Suppressor macrophage treated with lipopolysaccharide for 1 hour (primary cell): ENCODE measurements around the gene LRFN3.
"Not testable (repeated sequence)": the region's sequence is repeated elsewhere in the genome, so short reads cannot be mapped to it uniquely, and the experiment has no call there.

Experiments used
- DNase-seq, 3 donors: peaks; one replicate each; pipeline ENCODE4 v3.0.0-alpha.2; 2020 to 2022

Gene LRFN3

DNA sequence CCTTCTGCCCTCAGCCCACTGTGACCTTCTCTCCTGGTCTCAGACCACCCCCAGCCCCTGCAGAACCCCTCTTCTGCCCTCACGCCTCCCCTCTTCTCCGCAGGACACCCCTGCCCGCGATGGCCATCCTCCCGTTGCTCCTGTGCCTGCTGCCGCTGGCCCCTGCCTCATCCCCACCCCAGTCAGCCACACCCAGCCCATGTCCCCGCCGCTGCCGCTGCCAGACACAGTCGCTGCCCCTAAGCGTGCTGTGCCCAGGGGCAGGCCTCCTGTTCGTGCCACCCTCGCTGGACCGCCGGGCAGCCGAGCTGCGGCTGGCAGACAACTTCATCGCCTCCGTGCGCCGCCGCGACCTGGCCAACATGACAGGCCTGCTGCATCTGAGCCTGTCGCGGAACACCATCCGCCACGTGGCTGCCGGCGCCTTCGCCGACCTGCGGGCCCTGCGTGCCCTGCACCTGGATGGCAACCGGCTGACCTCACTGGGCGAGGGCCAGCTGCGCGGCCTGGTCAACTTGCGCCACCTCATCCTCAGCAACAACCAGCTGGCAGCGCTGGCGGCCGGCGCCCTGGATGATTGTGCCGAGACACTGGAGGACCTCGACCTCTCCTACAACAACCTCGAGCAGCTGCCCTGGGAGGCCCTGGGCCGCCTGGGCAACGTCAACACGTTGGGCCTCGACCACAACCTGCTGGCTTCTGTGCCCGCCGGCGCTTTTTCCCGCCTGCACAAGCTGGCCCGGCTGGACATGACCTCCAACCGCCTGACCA lies 3.3 kb downstream of the LRFN3 start:
- no peak for DNase-seq

DNA sequence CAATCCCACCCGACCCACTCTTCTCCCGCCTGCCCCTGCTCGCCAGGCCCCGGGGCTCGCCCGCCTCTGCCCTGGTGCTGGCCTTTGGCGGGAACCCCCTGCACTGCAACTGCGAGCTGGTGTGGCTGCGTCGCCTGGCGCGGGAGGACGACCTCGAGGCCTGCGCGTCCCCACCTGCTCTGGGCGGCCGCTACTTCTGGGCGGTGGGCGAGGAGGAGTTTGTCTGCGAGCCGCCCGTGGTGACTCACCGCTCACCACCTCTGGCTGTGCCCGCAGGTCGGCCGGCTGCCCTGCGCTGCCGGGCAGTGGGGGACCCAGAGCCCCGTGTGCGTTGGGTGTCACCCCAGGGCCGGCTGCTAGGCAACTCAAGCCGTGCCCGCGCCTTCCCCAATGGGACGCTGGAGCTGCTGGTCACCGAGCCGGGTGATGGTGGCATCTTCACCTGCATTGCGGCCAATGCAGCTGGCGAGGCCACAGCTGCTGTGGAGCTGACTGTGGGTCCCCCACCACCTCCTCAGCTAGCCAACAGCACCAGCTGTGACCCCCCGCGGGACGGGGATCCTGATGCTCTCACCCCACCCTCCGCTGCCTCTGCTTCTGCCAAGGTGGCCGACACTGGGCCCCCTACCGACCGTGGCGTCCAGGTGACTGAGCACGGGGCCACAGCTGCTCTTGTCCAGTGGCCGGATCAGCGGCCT lies 4.1 kb downstream of the LRFN3 start:
- no peak for DNase-seq

DNA sequence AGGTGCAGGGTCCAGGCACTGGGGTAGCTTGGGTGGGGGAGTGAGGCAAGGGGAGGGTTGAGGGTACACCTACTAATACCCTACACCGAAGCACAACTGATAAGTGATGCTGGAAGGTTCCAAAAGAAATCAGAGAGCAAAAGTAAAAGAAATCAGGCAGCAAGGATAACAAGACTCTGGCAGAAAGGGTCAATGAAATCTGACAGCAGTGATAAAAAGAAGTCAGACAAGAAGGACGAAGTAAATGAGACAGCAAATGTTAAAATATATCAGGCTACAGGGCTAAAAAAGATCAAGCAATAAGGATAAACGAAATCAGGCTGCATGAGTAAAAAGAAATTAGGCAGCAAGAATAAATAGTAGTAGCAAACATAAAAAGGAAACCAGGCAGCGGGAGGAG lies 4.7 kb downstream of the LRFN3 start:
- no peak for DNase-seq

- no peak for DNase-seq
These were observed 6.1 kb downstream of the LRFN3 start for GRCh38 chr19:35942235-35942634.

DNA sequence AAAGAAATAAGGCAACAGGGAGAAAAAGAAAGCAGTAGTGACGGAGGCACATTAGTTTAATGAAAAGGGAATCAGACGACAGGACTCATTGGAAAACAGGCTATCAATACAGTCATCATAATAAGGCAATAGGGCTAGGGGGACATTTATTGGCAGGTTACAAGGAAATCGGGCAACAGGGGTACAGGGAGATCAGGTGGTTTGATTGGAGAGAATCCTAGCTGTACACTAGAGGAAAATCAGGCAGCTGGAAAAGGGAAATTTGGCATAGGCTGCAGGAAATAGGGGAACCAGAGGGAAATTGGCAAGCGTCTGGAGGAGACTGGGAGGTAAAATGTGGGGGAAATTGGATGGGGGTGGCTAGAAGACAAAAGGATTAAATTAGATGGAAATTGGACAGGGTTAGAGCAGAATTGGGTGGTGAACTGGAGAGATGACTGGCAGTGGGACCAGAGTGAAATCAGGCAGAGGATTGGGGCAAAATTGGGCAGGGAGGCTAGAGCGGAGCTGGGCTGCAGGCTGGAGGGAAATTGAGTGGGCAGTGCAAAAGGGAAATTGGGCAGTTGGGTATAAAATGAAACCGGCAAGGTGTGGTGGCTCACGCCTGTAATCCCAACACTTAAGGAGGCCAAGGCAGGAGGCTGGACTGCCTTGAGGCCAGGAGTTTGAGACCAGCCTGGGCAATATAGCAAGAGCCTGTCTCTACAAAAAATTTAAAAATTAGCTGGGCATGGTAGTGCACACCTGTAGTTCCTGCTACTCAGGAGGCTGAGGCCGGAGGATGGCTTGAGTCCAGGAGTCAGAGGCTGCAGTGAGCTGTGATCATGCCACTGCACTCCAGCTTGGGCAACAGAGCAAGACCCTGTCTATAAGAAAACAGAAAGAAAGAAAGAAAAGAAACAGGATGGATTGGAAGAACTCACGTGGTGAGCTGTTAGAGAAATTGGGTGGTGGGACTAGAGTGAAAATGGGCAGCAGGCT lies 7.4 kb downstream of the LRFN3 start:
- DNase-seq = no peak

DNA sequence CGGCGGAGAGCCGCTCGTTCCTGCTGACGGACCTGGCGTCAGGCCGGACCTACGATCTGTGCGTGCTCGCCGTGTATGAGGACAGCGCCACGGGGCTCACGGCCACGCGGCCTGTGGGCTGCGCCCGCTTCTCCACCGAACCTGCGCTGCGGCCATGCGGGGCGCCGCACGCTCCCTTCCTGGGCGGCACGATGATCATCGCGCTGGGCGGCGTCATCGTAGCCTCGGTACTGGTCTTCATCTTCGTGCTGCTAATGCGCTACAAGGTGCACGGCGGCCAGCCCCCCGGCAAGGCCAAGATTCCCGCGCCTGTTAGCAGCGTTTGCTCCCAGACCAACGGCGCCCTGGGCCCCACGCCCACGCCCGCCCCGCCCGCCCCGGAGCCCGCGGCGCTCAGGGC lies 8.4 kb downstream of the LRFN3 start:
- no peak for DNase-seq

DNA sequence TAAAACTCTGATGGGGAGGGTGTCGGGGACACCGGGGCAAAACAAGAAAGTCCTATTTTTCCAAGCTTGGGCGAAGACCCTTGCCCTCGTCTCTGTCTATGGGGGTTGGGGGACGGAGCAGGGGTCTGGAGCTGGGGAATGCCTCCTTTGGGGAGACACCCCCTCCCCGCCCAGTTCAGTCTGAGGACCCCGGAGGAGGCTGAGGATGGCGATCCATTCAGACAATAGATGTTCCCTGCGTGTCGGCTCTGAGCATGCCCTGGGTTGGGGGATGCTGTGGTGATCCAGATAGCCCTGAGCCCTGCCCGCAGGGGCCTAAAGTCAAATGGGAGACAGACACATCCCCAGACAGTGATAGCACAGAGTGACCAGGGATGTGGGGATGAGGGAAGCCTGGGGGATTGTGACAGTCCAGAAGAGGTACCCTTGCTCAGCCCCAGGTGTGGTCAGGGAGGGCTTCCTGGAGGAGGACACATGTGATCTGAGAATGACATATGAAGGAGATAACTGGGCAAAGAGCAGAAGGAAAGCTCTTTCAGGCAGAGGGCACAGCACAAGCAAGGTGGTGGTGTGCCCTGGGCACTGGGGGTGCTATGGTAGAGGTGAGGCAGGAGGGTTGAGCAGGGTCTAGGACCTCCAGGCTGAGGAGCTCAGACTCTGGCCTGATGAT lies 9.1 kb downstream of the LRFN3 start:
- no peak for DNase-seq

DNA sequence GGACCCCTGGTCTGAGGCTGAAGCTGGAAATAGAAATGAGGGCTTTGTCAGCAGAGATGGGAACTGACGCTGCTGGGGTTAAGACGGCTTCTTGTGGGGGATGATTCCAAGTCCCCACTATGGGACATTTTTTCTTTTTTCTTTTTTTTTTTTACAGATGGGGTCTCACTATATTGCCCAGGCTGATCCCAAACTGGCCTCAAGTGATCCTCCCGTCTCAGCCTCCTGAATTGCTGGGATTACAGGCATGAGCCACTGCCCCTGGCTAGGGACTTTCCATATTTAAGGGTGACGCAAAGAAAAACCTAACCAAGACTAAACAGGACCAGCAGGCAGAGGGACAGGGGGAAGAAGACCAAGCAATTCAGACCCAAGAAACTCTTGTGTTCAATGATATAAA lies 10.0 kb downstream of the LRFN3 start:
- DNase-seq = no peak

- no peak for DNase-seq
These were observed 13.0 kb downstream of the LRFN3 start for GRCh38 chr19:35949131-35949530.

- DNase-seq = no peak
These were observed 19.9 kb downstream of the LRFN3 start for GRCh38 chr19:35955881-35956634.

GRCh38 chr19:35957411-35957810 lies 21.2 kb downstream of the LRFN3 start:
- DNase-seq = not testable (repeated sequence)

GRCh38 chr19:35958660-35959039 lies 22.5 kb downstream of the LRFN3 start:
- no peak for DNase-seq

DNA sequence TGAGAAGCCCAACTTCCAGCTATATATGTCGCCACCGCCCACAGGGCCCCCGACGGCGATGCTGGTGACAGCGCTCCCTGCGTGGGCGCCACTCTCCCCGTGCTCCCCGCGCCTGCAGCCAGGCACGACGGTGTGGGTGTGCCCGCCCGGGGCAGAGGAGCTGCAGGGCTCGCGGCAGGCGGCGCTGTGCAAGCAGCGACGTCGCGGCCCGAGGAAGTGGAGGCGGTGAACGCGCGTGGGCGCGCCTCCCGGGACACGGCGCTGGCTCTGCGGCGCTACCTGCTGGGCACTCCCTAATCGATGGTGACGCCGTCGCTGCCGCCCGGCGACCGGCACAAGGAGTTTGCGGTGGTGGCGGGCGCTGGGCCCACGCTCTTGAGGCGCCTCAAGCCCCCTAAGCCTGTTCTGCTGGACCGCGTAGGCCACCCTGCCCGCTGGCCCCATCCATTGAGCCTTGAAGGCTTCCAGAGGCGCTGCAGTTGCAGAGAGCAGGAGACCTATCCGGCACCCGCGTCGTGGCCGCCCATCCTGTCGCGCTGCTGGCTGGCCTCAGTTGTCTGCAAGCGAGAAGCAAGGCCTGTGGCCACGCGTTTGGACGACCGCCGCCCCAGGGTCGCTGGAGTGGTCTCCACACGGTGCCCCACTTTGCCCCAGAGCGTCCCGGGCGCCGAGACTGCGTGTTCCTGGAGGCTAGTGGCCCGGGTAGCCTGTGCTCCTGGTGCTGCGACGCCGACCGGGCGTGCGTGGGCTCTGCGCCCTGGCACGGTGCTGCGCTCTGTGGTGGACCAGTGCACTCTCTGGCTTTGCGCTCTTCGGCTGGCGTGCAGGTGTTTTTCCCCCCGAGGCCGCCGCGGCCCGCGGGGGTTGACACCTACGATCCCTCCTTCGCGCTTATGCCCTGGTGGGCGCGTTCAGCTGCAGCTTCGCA lies 23.1 kb downstream of the LRFN3 start:
- peak; percentile 85 to 90 (median 85) for DNase-seq

GRCh38 chr19:35959968-35960320 lies 23.8 kb downstream of the LRFN3 start:
- no peak for DNase-seq

GRCh38 chr19:35960432-35960972 lies 24.3 kb downstream of the LRFN3 start:
- no peak for DNase-seq

DNA sequence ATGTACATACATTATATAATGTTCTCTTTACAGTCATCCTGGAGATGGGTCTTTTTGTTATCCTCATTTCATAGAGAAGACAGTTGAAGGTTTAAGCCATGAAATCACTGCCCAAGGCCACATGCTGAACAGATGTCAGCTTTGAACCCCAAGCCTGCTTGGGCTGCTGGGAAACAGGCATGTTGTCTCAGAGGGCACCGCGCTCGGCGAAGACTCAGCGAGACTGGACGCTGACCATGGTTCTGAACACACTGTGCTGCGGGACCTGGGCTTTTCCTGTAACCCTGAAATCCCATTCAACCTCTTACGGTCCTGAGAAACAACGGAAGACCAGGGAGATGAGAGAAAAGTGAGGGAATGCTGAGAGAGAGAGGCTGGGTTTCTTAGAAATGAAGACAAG lies 27.3 kb downstream of the LRFN3 start:
- DNase-seq = peak; percentile 62 to 77 (median 72)

- DNase-seq = no peak
These were observed 30.6 kb downstream of the LRFN3 start for GRCh38 chr19:35966771-35967170.

DNA sequence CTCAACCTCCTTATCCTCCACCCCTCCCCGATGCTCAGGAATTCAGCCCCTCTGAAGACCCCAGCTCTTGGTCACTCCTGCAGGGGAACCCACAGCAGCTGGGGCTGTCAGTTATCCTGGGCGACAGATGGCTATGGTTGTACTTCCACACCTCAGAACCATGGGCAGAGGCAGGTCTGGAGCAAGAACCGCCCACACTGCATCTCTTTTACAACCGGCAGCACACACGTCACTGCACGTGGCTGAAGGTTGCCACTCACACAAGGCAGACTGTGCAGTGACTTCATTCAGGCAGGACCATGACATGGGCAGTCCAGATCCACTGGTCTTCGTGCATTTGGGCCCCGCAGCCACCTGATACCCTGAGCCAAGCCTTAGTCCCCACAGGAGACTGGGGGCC lies 37.3 kb downstream of the LRFN3 start:
- DNase-seq = peak; percentile 37 to 52 (median 46)

DNA sequence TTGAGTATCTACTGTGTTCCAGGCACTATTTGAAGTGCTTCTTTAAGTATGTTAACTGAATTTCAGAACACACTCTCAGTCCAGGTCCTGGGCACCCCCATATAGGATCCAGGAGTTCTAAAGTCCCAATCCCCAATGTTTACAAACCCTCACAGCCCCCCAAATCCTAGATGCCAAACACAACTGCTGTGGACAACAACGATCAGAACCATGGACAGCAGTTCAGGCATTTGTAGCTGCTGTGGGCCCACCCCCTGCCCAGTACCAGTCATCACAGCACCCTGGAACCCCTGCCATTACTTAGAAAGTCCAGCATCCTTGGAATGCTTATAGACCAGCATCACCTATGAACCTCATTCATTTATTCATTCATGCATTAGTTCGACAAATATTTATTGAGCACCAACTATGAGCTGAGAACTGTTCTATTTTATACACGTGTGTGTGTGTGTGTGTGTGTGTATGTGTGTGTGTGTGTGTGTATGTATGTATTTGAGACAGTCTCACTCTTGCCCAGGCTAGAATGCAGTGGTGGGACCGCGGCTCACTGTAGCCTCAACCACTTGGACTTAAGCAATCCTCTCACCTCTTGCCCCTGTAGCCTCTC lies 39.5 kb downstream of the LRFN3 start:
- DNase-seq = peak in 2 of 3 donors; percentile 44 to 51
